B cell (primary cell): ENCODE data around the gene PLEKHH2. TPM values are rescaled to one million over a fixed set of nuclear protein-coding genes. Genes with fewer than 3 reads are reported as not detected.
"Not testable (repeated sequence)": the region's sequence is repeated elsewhere in the genome, so short reads cannot be mapped to it uniquely, and the experiment has no call there.

Source experiments
- ATAC-seq: fragments of 200-7000 bp; cut with Tn5 transposase; one replicate; pipeline ENCODE4 v1.10.0; 2021; ENCODE audit warnings: low read depth, mild to moderate bottlenecking, moderate number of reproducible peaks, moderate library complexity
- CTCF ChIA-PET: fragments of 350-600 bp; sonication (Branson Sonifier 250); formaldehyde crosslinking; loops from one replicate; lab custom pipeline; 2021; ENCODE audit warnings: antibody characterized with exemption, inconsistent platforms; lab: Charles Lee
- POLR2A ChIA-PET: fragments of 350-600 bp; sonication (Branson Sonifier 250); formaldehyde crosslinking; loops from one replicate; lab custom pipeline; 2021; ENCODE audit warnings: antibody characterized with exemption; lab: Charles Lee
- DNase-seq: peaks from one replicate; pipeline ENCODE4 v3.0.0; 2013
- H2AFZ ChIP-seq: 2 replicates; pipeline ENCODE4 v1.6.1; 2012; ENCODE audit warnings: mild to moderate bottlenecking, low read depth, low read length; ENCODE audit not compliant: insufficient read depth, poor library complexity, severe bottlenecking
- H3K27ac ChIP-seq, 2 donors: 1 replicate in 1 of 2; 2 replicates in 1 of 2; pipeline ENCODE4 v1.5.1; 2012 to 2013; ENCODE audit warnings: low read length in 2 of 2, mild to moderate bottlenecking in 2 of 2, moderate library complexity in 1 of 2
- H3K27me3 ChIP-seq, 4 experiments: fragments of 200-600 bp in 1 of 4; sonication (generic) in 1 of 4; replicated peaks in 1 of 4; 1 replicate in 2 of 4; 2 replicates in 2 of 4; pipeline versions ENCODE4 v1.6.1 to v1.7.0; 2013 to 2016; ENCODE audit warnings: low read length in 3 of 4, mild to moderate bottlenecking in 2 of 4, mixed read lengths in 1 of 4, moderate library complexity in 1 of 4; ENCODE audit not compliant: insufficient read depth in 4 of 4, control insufficient read depth in 3 of 4; ENCODE audit errors: control extremely low read depth in 1 of 4
- H3K36me3 ChIP-seq, 2 experiments: replicated peaks in 1 of 2; 1 replicate in 1 of 2; 2 replicates in 1 of 2; pipeline versions ENCODE4 v1.6.1 to v1.7.1; 2013; ENCODE audit warnings: low read length in 1 of 2; ENCODE audit not compliant: insufficient read depth in 2 of 2, control insufficient read depth in 1 of 2; ENCODE audit errors: control extremely low read depth in 1 of 2, extremely low read depth in 1 of 2
- H3K4me1 ChIP-seq, 2 donors: fragments of 200-600 bp in 1 of 2; sonication (generic) in 1 of 2; 1 replicate in 1 of 2; 2 replicates in 1 of 2; pipeline versions ENCODE4 v1.5.1 to v1.6.1; 2013 to 2017; ENCODE audit warnings: low read length in 2 of 2; ENCODE audit not compliant: control insufficient read depth in 2 of 2, insufficient read depth in 2 of 2
- H3K4me2 ChIP-seq: replicated peaks from 2 replicates; pipeline ENCODE3; 2012; ENCODE audit warnings: mild to moderate bottlenecking, low read depth, low read length; ENCODE audit not compliant: poor library complexity, severe bottlenecking
- H3K4me3 ChIP-seq, 5 experiments: fragments of 200-600 bp in 1 of 5; sonication (generic) in 1 of 5; 1 replicate in 3 of 5; 2 replicates in 2 of 5; pipeline versions ENCODE4 v1.5.1 to v1.7.0; 2011 to 2016; ENCODE audit warnings: low read length in 4 of 5, mild to moderate bottlenecking in 4 of 5, low read depth in 2 of 5, control low read depth in 1 of 5, moderate library complexity in 1 of 5; ENCODE audit not compliant: insufficient read depth in 1 of 5; ENCODE audit errors: control extremely low read depth in 1 of 5, extremely low read depth in 1 of 5
- H3K79me2 ChIP-seq: fragments of 200-600 bp; sonication (generic); one replicate; pipeline ENCODE4 v1.6.0; 2016; ENCODE audit warnings: low read length; ENCODE audit not compliant: control insufficient read depth, insufficient read depth
- H3K9ac ChIP-seq: fragments of 200-600 bp; sonication (generic); 2 replicates; pipeline ENCODE4 v1.6.1; 2017; ENCODE audit warnings: mild to moderate bottlenecking, low read length, moderate library complexity
- H3K9me3 ChIP-seq, 3 donors: one replicate each; pipeline versions ENCODE4 v1.6.1 to v1.7.1; 2013; ENCODE audit warnings: low read length in 2 of 3; ENCODE audit not compliant: control insufficient read depth in 2 of 3, insufficient read depth in 1 of 3; ENCODE audit errors: control extremely low read depth in 1 of 3
- H4K20me1 ChIP-seq: 2 replicates; pipeline ENCODE4 v1.6.0; 2012; ENCODE audit warnings: mild to moderate bottlenecking, low read length; ENCODE audit not compliant: insufficient read depth, control insufficient read depth, poor library complexity, severe bottlenecking
- H3K27ac Mint-ChIP-seq: one replicate; pipeline ENCODE4 v1.8.0; 2021; ENCODE audit warnings: mixed read lengths
- H3K27me3 Mint-ChIP-seq: one replicate; pipeline ENCODE4 v1.8.0; 2021; ENCODE audit warnings: mixed read lengths
- H3K4me1 Mint-ChIP-seq: one replicate; pipeline ENCODE4 v1.8.0; 2021; ENCODE audit warnings: mixed read lengths
- H3K4me3 Mint-ChIP-seq: one replicate; pipeline ENCODE4 v1.8.0; 2021; ENCODE audit warnings: mixed read lengths
- H3K9me3 Mint-ChIP-seq: one replicate; pipeline ENCODE4 v1.8.0; 2022; ENCODE audit warnings: mixed read lengths; ENCODE audit not compliant: insufficient read depth
- CTCF ChIP-seq: fragments of 200-600 bp; IDR thresholded peaks from one replicate; pipeline ENCODE4 v1.8.0; 2022; ENCODE audit warnings: antibody characterized with exemption, mild to moderate bottlenecking
- EZH2 ChIP-seq: IDR thresholded peaks from 2 replicates; pipeline ENCODE4 v1.6.1; 2012; ENCODE audit warnings: borderline replicate concordance, low read depth, mild to moderate bottlenecking, moderate library complexity, low read length; ENCODE audit not compliant: insufficient read depth, poor library complexity, severe bottlenecking
- WGBS: methylation state at CpG from one replicate; pipeline ENCODE4 v1.1.5; 2013; ENCODE audit warnings: missing lambda C conversion rate; ENCODE audit not compliant: insufficient coverage; 5-methylcytosine and 5-hydroxymethylcytosine counted together
- intact Hi-C: fragments of 100-400 bp; cut with micrococcal nuclease; formaldehyde crosslinking; loops from one replicate; pipeline ENCODE4 v1.10.0; 2022
- polyA plus RNA-seq: library from polyadenylated mRNA; depleted of rRNA; stranded (reverse); fragments of >200 nt; gene quantifications from 2 replicates; pipeline ENCODE4 v1.2.3, GENCODE V29; 2012
- total RNA-seq, 2 donors: library from RNA; stranded (reverse); fragments of 120-200 nt in 1 of 2; gene quantifications; 1 replicate in 1 of 2; 2 replicates in 1 of 2; pipeline versions ENCODE4 v1.2.3 to v1.2.4, GENCODE V29; 2013 to 2022

PLEKHH2 gene
- total and polyA plus RNA-seq, 2 donors (not counting 1 experiment from before 2014, with no cell fraction given), result 0.17 to 0.19 TPM

- Histone ChIP-seq H3K27me3 (no peaks in the 10 kb centered on the region), H3K4me3 (no peak overlapping the region), H3K4me1 (no peaks in the 10 kb centered on the region), H3K4me2 (no peak overlapping the region), H3K9me3 (no peaks in the 10 kb centered on the region), H4K20me1 (no peaks in the 10 kb centered on the region), H2AFZ (no peak overlapping the region), H3K79me2 (no peaks in the 10 kb centered on the region), H3K27ac (no peak overlapping the region), H3K36me3 (no peaks in the 10 kb centered on the region), H3K9ac (no peak overlapping the region)
- ATAC-seq (no peak), DNase-seq (no peak)
- H3K4me3 Mint-ChIP-seq, result no peak overlapping the region
- no peak overlapping the region for H3K27ac Mint-ChIP-seq
- no CpG with 5 or more reads among the region's 3 CpGs for WGBS
- no peaks in the 10 kb centered on the region for H3K9me3 Mint-ChIP-seq
- intact Hi-C loops, result no loop called here
- no peak for TF ChIP-seq CTCF
- TF ChIP-seq EZH2, result no peak
- H3K4me1 Mint-ChIP-seq, result no peaks in the 10 kb centered on the region
- H3K27me3 Mint-ChIP-seq, result peaks cover 27% of the 10 kb centered on the region
- POLR2A ChIA-PET, result no interaction called here
- CTCF ChIA-PET, result no interaction called here
These were observed 88.7 kb downstream of the PLEKHH2 start for GRCh38 chr2:43725711-43726246.

GRCh38 chr2:43726961-43727633 is 90.0 kb downstream of the PLEKHH2 start:
- POLR2A ChIA-PET, H4K20me1 ChIP-seq, H3K9me3 ChIP-seq, intact Hi-C loops, H3K9ac ChIP-seq, H3K79me2 ChIP-seq, H3K27me3 ChIP-seq, H3K36me3 ChIP-seq, H3K4me3 Mint-ChIP-seq, ATAC-seq, H3K27ac ChIP-seq, H3K4me2 ChIP-seq, H3K9me3 Mint-ChIP-seq, CTCF ChIA-PET, H3K4me1 ChIP-seq, H3K27ac Mint-ChIP-seq, H3K4me3 ChIP-seq, DNase-seq, H3K4me1 Mint-ChIP-seq, H2AFZ ChIP-seq: not testable (repeated sequence)
- H3K27me3 Mint-ChIP-seq, result peaks cover 27% of the 10 kb centered on the region
- WGBS, result 97% methylated on average over 7 of the region's 14 CpGs
